Fibroblast of skin of scalp (primary cell): ENCODE results near the gene COMTD1.
A peak's percentile ranks its signal among the peaks of the same experiment; 100 is the strongest.

Experiments
- DNase-seq: peaks from one replicate; pipeline ENCODE4 v3.0.0-alpha.2; 2013

The COMTD1 gene

GRCh38 chr10:75245354-75246250 is 9.8 kb upstream of the COMTD1 start:
- DNase-seq: no peak

- DNase-seq: no peak
These were observed 9.0 kb upstream of the COMTD1 start for GRCh38 chr10:75244487-75245353.

- DNase-seq: no peak
These were observed 7.7 kb upstream of the COMTD1 start for GRCh38 chr10:75243426-75243825.

- DNase-seq: no peak
These were observed 4.7 kb upstream of the COMTD1 start for GRCh38 chr10:75240329-75241076.

GRCh38 chr10:75239096-75239790 is 3.5 kb upstream of the COMTD1 start:
- DNase-seq: no peak

GRCh38 chr10:75238182-75239095 is 2.7 kb upstream of the COMTD1 start:
- no peak for DNase-seq

GRCh38 chr10:75236178-75236825 is 545 bp upstream of the COMTD1 start:
- DNase-seq: no peak

GRCh38 chr10:75234683-75235374 is 928 bp downstream of the COMTD1 start:
- DNase-seq: no peak

GRCh38 chr10:75234017-75234682 is 1.6 kb downstream of the COMTD1 start:
- DNase-seq: peak; percentile 89

- DNase-seq: no peak
These were observed 2.2 kb downstream of the COMTD1 start for GRCh38 chr10:75233444-75234016.

GRCh38 chr10:75231672-75232581 is 3.8 kb downstream of the COMTD1 start:
- no peak for DNase-seq

- peak; percentile 84 for DNase-seq
These were observed 5.1 kb downstream of the COMTD1 start for GRCh38 chr10:75230600-75231038.

- DNase-seq: peak; percentile 49
These were observed 5.8 kb downstream of the COMTD1 start for GRCh38 chr10:75229971-75230370.

GRCh38 chr10:75228834-75229233 is 6.9 kb downstream of the COMTD1 start:
- no peak for DNase-seq

- no peak for DNase-seq
These were observed 7.5 kb downstream of the COMTD1 start for GRCh38 chr10:75228278-75228677.

- DNase-seq: no peak
These were observed 9.1 kb downstream of the COMTD1 start for GRCh38 chr10:75226656-75227055.

- DNase-seq: no peak
These were observed 9.7 kb downstream of the COMTD1 start for GRCh38 chr10:75226095-75226494.

GRCh38 chr10:75223507-75223906 is 12.2 kb downstream of the COMTD1 start:
- DNase-seq: no peak
